HL-60 (cell line): ENCODE measurements around the gene PAPOLG.

Experiments used
- DNase-seq, 2 experiments: peaks; one replicate each; pipeline ENCODE4 v3.0.0-alpha.2; 2010 to 2020; ENCODE audit warnings: low read depth in 1 of 2, low spot score in 1 of 2
- H3K27ac ChIP-seq: fragments of 250-450 bp; sonication (Bioruptor Pico); replicated peaks from 2 replicates; pipeline ENCODE4 v1.5.1; 2020; ENCODE audit warnings: mild to moderate bottlenecking, moderate library complexity
- H3K27me3 ChIP-seq: fragments of 250-450 bp; sonication (Bioruptor Pico); 2 replicates; pipeline ENCODE4 v1.5.1; 2021; ENCODE audit warnings: mild to moderate bottlenecking, moderate library complexity; ENCODE audit not compliant: insufficient read depth, poor library complexity, severe bottlenecking
- H3K4me3 ChIP-seq: replicated peaks from 2 replicates; pipeline ENCODE4 v1.5.1; 2011; ENCODE audit warnings: mild to moderate bottlenecking, control low read depth, low read length; ENCODE audit not compliant: insufficient read depth
- GABPA ChIP-seq: IDR thresholded peaks from 2 replicates; pipeline ENCODE4 v1.6.1; 2012; ENCODE audit warnings: low read depth
- POLR2AphosphoS5 ChIP-seq: IDR thresholded peaks from 2 replicates; pipeline ENCODE4 v1.6.1; 2012; ENCODE audit warnings: low read depth
- REST ChIP-seq: IDR thresholded peaks from 2 replicates; pipeline ENCODE4 v1.6.1; 2012; ENCODE audit warnings: low read depth; ENCODE audit not compliant: insufficient replicate concordance
- SPI1 ChIP-seq: IDR thresholded peaks from 2 replicates; pipeline ENCODE4 v1.6.1; 2012; ENCODE audit warnings: low read depth, mild to moderate bottlenecking, borderline replicate concordance
- TF ChIP-seq, protein P1 (sequence below): IDR thresholded peaks from one replicate; pipeline ENCODE4 v1.5.1; 2011; ENCODE audit warnings: low read length, control low read depth, inconsistent platforms; ENCODE audit not compliant: insufficient read depth

The PAPOLG gene

GRCh38 chr2:60819155-60819862 is 63.2 kb downstream of the PAPOLG start:
- H3K27me3 ChIP-seq, result no peaks in the 10 kb centered on the region
- no peak overlapping the region for H3K27ac ChIP-seq
- no peak overlapping the region for H3K4me3 ChIP-seq
- TF ChIP-seq POLR2AphosphoS5 (no peak), REST (no peak), SPI1 (no peak), GABPA (no peak)
- TF ChIP-seq, protein P1, sequence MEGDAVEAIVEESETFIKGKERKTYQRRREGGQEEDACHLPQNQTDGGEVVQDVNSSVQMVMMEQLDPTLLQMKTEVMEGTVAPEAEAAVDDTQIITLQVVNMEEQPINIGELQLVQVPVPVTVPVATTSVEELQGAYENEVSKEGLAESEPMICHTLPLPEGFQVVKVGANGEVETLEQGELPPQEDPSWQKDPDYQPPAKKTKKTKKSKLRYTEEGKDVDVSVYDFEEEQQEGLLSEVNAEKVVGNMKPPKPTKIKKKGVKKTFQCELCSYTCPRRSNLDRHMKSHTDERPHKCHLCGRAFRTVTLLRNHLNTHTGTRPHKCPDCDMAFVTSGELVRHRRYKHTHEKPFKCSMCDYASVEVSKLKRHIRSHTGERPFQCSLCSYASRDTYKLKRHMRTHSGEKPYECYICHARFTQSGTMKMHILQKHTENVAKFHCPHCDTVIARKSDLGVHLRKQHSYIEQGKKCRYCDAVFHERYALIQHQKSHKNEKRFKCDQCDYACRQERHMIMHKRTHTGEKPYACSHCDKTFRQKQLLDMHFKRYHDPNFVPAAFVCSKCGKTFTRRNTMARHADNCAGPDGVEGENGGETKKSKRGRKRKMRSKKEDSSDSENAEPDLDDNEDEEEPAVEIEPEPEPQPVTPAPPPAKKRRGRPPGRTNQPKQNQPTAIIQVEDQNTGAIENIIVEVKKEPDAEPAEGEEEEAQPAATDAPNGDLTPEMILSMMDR, result no peak
- no peak for DNase-seq

DNA sequence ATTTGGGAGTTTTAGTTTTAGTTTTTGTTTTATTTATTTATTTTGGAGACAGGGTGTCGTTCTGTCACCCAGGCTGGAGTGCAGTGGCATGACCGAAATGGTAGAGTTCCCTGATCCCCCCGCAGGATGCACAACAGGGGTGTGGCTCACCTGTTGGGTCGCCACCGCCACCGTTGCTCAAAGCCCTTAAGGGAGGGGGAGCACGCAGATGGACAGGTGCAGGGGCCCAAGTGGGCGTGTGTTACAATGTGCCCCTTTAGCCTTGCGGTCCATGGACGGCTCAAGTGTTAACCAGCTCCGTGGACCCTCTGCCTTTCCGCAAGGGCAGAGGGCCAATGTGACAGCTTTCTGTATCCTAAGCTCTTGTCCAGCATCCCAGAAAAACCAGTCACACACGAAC is 63.9 kb downstream of the PAPOLG start:
- no peak for DNase-seq
- H3K27ac ChIP-seq, result no peak overlapping the region
- TF ChIP-seq REST (no peak), SPI1 (no peak), GABPA (no peak), POLR2AphosphoS5 (no peak)
- TF ChIP-seq, protein P1, result no peak
- no peak overlapping the region for H3K4me3 ChIP-seq
- H3K27me3 ChIP-seq, result no peaks in the 10 kb centered on the region

GRCh38 chr2:60820416-60821132 is 64.5 kb downstream of the PAPOLG start:
- H3K4me3 ChIP-seq, result no peak overlapping the region
- no peaks in the 10 kb centered on the region for H3K27me3 ChIP-seq
- TF ChIP-seq REST (no peak), POLR2AphosphoS5 (no peak), GABPA (no peak), SPI1 (no peak)
- TF ChIP-seq, protein P1, result no peak
- DNase-seq, result no peak
- no peak overlapping the region for H3K27ac ChIP-seq
